Mammary epithelial cell (primary cell): ENCODE results near the gene MAPRE3.

ENCODE experiments used
- CTCF ChIP-seq, 2 donors: IDR thresholded peaks in 1 of 2; conservative IDR thresholded peaks in 1 of 2; 2 replicates each; pipeline ENCODE4 v1.5.1; 2011 to 2012; ENCODE audit warnings: inconsistent platforms in 2 of 2, low read length in 2 of 2, mild to moderate bottlenecking in 2 of 2, control low read depth in 1 of 2, low read depth in 1 of 2; ENCODE audit not compliant: insufficient read depth in 1 of 2; ENCODE audit errors: extremely low read depth in 1 of 2
- EZH2 ChIP-seq: IDR thresholded peaks from 2 replicates; pipeline ENCODE4 v1.6.1; 2012; ENCODE audit warnings: low read length, inconsistent platforms, borderline replicate concordance

GRCh38 chr2:27076323-27076722 lies 105.9 kb downstream of the MAPRE3 start:
- TF ChIP-seq CTCF (conservative IDR thresholded peaks at IDR 0.05 in 1 of 2, IDR thresholded peaks at IDR 0.05 in 1 of 2; ENCODE audit: extremely low read depth in 1 of 2, insufficient read depth in 1 of 2, low read depth in 1 of 2, low read length in 2 of 2), result no peak
- TF ChIP-seq EZH2, result no peak
